WI38 (cell line): ENCODE results near the gene RPL22.

Experiments used
- H3K4me3 ChIP-seq: 2 replicates; pipeline ENCODE4 v1.5.1; 2011; ENCODE audit warnings: low read depth, mild to moderate bottlenecking, control low read depth, low read length
- TF ChIP-seq, protein P1 (sequence below): IDR thresholded peaks from 2 replicates; pipeline ENCODE4 v1.5.1; 2012; ENCODE audit warnings: low read depth, mild to moderate bottlenecking, control low read depth, low read length

RPL22 gene

DNA sequence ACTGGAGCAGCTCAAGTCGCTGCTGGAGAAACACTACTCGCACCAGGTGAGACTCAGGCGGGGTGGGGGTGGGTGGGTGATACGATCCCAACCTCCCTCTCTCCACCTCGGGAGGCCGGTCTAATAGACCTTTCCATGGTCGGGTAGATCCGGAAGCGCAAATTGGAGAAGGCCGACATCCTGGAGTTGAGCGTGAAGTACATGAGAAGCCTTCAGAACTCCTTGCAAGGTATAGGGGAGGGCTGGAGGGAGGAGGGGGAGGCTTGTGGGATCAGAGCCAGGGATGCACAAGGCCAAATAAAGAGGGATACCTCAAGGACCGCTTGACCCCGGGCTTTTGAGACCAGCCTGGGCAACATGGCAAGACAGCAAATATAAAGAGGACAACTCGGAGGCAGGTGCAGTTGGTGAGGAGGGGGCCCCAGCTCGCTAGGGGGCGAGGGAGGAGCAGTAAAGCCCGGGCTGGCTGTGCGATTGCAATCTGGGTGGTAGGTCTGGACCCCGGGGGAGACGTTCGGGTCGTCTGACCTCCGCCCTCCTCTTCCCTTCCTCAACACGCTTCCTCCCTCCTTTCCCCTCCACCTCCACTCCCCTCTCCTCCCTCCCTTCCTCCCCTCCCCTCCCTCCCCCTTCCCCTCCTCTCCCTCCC lies 45.1 kb upstream of the RPL22 start:
- TF ChIP-seq, protein P1, sequence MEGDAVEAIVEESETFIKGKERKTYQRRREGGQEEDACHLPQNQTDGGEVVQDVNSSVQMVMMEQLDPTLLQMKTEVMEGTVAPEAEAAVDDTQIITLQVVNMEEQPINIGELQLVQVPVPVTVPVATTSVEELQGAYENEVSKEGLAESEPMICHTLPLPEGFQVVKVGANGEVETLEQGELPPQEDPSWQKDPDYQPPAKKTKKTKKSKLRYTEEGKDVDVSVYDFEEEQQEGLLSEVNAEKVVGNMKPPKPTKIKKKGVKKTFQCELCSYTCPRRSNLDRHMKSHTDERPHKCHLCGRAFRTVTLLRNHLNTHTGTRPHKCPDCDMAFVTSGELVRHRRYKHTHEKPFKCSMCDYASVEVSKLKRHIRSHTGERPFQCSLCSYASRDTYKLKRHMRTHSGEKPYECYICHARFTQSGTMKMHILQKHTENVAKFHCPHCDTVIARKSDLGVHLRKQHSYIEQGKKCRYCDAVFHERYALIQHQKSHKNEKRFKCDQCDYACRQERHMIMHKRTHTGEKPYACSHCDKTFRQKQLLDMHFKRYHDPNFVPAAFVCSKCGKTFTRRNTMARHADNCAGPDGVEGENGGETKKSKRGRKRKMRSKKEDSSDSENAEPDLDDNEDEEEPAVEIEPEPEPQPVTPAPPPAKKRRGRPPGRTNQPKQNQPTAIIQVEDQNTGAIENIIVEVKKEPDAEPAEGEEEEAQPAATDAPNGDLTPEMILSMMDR: no peak
- H3K4me3 ChIP-seq: no peak overlapping the region

DNA sequence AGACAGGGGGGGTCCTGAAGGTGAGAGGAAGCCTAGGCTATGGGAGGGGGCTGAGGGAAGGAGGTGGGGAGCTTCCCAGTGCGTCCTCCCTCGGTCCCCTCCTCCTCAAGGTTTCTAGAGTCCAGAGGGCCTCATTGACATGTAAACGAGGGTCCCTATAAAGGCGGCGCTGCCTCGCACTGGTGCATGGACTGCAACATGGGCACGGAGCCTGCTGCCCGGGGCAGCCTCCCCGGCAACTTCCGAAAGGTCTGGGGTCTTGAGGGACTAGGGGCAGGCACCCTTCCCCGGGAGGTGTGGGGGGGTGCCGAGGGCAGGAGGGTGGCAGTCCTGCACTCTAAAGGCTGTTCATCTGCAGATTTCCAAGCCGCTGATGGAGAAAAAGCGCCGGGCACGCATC lies 44.6 kb upstream of the RPL22 start, which contains the start of gene HES3:
Gene HES3, plus strand, starts transcription at position 187 of the 400 bp plus-strand sequence. Its CDS starts 187 bp downstream, at position 374.
- no peak within 1 kb of the TSS for H3K4me3 ChIP-seq
- TF ChIP-seq, protein P1: no peak

DNA sequence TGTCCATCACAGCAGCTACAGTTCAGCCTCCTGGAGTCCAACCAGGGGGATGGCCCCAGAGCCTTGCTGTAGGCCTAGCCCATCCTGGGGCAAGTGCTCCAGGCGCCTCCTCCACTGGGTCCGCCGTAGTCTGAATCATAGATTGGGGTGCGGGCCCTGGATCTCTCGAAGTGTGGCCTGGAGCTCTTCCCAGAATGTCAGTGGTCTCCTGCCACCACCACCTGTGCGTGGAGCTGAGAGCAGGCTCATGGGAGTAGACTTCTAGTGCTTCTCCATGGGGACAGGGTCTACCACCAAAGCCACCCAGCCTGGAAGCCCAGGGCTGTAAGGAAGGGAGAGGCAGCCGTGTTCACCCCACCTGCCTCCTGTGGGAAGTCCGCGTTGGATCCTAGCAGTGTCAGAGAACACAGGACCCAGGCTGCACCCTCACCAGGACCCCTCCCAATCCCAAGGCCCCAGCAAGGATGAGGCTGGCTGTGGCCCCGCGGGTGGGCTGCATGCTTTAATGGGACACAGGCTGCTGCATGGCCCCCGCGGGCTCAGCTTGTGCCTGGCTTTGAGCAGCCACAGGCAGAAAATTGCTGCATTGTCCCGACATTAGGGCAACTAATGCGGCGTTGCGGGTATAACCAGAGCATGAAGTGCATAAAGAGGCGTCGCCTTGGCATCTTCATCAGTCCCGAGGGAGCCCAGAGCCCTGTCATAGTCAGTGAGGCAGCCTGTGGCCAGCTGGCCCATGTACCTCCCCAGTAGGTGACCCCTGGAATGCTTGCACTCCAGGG lies 43.8 kb upstream of the RPL22 start:
- TF ChIP-seq, protein P1: no peak
- no peak overlapping the region for H3K4me3 ChIP-seq

DNA sequence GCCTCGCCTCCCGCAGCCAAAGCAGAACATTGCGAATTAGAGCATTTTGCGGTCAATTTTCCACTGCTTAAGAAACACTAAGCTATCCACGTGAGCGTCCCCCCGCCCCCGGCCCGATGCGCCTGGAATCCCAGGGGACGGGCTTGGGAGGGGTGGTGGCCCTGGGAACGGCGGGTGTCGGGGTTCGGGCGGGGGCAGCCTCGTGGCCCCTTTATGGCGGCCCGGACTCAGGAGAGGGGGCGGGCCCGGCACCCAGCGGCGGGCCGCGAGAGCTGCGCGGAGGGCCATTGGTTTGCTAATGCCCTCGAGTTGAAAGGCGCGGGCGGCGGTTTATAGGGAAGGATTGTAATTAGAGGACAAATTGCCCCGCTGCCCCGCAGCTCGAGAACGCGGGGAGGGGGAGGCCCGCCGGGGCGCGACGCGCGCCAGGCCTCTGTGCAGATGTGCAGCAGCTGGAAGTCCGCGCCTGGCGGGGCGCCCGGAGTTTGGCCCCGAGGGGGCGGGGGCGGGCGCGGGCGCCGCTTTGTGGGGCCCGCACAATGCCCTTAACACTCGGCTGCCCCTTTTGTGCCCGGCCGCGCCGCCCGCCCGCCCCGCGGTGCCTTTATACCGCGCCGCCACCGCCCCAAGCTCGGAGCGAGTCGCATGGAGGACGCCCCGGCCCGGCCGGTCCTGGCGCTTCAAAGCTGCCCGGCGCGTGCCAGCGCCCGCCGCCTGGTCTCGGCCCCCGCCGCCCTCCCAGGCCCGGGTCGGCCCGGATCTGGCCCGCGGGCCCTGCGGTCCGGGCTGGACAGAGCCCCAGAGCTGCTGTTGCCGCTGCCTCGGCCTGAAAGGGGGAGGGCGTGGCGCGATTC lies 42.7 kb upstream of the RPL22 start:
- TF ChIP-seq, protein P1: no peak
- H3K4me3 ChIP-seq: no peak overlapping the region

DNA sequence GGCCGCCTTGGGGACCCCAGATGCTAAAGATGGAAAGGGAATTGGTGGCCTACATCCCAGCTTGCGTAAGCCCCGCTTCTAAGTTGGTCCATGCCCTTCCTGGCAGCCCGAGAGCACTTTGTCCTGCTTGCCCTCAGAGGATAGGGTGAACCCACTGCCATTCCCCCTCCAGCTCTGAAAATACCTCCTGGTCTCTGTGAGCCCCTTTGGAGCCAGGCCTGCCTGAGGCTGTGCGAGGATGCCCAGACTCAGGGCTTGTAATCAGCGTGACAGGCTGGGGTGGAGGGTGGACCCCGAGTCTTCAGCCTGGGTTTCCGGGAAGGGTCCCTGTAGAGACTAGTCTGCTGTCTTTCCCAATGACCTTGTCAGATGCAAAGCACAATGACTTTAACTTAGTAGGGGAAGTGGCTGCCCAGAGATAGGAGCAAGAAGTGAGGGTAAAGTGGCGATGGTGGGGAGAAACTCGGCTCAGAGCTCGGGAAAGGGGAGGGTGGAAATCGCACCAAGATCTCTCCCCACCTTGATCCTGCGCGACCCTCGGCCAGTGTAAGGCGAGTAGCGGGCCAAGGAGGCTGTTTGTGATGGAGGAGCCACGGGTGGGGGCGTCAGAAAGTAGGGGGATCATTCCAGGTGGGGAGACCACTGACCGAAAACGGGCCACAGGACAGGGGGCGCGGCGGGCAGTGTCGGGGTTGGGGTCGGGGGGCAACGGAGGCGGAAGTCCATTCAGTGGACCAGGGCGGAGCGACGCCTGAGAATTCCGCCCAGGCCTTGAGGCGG lies 41.9 kb upstream of the RPL22 start:
- H3K4me3 ChIP-seq: no peak overlapping the region
- TF ChIP-seq, protein P1: no peak

DNA sequence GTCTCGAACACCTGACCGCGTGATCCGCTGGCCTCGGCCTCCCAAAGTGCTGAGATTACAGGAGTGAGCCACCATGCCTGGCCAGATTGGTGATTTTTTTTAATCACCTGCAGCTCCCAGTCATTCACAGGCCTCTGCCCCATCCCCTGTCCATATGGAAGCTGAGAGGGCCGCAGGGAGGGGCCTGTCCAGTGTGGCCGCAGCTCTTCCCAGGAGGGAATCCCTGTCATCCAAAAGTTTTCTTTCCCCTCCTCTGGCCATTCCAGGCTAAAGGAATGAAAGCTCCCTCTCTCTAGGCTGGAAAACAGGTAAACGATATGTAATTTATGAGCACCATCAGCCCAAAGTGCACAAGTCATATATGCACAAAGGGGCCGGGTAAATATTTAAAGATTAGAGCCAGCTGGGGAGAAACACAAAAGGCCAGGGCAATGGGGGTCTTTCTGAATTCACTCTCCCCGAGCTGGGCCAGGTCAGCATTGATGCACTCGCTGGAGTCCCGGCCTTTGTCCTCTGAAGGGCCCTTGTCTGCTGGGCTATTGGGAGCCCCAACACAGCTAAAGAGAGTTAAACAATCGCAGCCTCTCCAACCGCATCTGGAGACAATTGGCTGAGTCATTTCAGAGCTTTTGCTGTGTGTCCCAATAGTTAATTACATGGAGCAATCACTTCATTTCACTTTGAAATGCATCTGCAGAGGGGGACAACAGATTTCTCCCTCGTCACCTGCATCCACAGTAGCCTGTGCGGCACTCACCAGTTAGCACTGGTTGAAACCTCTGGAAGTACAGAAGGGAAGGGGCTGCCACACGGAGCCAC lies 40.8 kb upstream of the RPL22 start:
- H3K4me3 ChIP-seq: no peak overlapping the region
- TF ChIP-seq, protein P1: no peak
